OCI-LY7 (cell line): ENCODE results near the gene FGGY.

ENCODE experiments used
- EZH2phosphoT487 ChIP-seq: fragments of 200-600 bp; sonication (generic); IDR thresholded peaks from 2 replicates; pipeline ENCODE4 v1.6.1; 2018; ENCODE audit warnings: low read depth, borderline replicate concordance, mild to moderate bottlenecking, mixed run types, antibody characterized with exemption, low read length, moderate library complexity, mixed read lengths
- TF ChIP-seq, protein P1 (sequence below): fragments of 200-600 bp; sonication (generic); conservative IDR thresholded peaks from 2 replicates; pipeline ENCODE4 v1.5.1; 2014; ENCODE audit warnings: mild to moderate bottlenecking, antibody characterized with exemption, low read length, moderate library complexity, mixed read lengths

DNA sequence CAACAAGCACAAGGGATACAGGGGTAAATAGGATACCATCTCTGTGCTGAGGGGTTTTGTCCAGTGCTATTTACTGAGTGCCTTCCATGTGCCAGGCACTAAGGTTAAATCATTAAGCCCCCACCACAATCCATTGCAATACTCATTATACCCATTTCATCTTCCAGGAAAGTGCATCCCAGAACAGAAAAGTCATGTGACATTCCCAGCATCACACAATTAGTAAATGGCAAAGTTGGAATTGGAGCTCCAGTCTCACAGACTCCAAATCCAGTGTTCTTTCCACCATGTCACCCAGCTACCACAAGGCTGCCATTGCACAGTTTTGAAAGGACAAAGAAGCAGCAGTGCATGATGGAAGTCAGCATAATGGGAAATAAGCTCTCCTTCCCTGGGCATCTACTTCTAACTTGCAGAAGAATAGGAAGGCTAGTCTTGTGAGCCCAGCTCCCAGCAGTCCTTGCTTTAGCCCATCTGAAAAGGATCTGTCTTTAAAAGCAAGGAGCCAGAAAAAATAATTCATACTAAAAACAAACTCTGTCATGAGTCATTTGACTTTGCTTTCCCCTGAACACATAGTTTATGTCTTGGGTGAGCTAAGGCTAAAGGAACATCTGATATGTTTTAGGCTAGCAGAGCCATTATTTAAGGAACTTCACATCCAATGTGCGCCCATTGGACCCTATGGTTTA lies 406.5 kb downstream of the FGGY start:
- TF ChIP-seq, protein P1, sequence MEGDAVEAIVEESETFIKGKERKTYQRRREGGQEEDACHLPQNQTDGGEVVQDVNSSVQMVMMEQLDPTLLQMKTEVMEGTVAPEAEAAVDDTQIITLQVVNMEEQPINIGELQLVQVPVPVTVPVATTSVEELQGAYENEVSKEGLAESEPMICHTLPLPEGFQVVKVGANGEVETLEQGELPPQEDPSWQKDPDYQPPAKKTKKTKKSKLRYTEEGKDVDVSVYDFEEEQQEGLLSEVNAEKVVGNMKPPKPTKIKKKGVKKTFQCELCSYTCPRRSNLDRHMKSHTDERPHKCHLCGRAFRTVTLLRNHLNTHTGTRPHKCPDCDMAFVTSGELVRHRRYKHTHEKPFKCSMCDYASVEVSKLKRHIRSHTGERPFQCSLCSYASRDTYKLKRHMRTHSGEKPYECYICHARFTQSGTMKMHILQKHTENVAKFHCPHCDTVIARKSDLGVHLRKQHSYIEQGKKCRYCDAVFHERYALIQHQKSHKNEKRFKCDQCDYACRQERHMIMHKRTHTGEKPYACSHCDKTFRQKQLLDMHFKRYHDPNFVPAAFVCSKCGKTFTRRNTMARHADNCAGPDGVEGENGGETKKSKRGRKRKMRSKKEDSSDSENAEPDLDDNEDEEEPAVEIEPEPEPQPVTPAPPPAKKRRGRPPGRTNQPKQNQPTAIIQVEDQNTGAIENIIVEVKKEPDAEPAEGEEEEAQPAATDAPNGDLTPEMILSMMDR = no peak
- no peak for TF ChIP-seq EZH2phosphoT487
